ENCODE results near the gene ZNF230. TPM values are rescaled to one million over a fixed set of nuclear protein-coding genes. Genes with fewer than 3 reads are reported as not detected.
A peak's percentile ranks its signal among the peaks of the same experiment; 100 is the strongest.

The ZNF230 gene
- total RNA-seq, 1 donor from 2014 or later: 6.5 TPM

DNA sequence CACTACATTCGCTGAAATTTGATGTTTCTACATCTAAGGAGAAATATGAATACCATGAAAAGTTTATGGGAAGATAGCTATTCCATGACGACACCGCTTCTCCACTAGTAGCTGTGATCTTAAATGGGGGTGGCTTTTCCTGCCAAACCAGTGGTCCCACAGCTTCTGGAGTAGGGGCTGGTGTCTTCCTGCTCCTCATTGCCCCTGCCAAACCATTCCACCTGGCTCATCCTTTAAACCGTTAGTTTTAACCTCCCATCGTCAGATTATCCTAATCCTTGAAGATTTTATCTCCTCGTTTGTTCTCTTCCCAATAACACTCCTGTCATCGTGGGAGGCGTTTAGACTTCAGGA, 568 bp upstream of the ZNF230 start:
- no peak for DNase-seq (ENCODE audit: low read depth, low spot score)
- Mint-ChIP-seq H3K36me3 (ENCODE audit: low read depth) (peaks cover 34% of the 10 kb centered on the region), H3K4me3 (peak overlapping the region; percentile 99), H3K27me3 (ENCODE audit: low read depth) (no peaks in the 10 kb centered on the region), H3K4me1 (peaks cover 19% of the 10 kb centered on the region), H3K27ac (ENCODE audit: unreplicated experiment) (peak overlapping the region; percentile 97), H3K9me3 (peaks cover 18% of the 10 kb centered on the region)
- TF ChIP-seq, protein P1, sequence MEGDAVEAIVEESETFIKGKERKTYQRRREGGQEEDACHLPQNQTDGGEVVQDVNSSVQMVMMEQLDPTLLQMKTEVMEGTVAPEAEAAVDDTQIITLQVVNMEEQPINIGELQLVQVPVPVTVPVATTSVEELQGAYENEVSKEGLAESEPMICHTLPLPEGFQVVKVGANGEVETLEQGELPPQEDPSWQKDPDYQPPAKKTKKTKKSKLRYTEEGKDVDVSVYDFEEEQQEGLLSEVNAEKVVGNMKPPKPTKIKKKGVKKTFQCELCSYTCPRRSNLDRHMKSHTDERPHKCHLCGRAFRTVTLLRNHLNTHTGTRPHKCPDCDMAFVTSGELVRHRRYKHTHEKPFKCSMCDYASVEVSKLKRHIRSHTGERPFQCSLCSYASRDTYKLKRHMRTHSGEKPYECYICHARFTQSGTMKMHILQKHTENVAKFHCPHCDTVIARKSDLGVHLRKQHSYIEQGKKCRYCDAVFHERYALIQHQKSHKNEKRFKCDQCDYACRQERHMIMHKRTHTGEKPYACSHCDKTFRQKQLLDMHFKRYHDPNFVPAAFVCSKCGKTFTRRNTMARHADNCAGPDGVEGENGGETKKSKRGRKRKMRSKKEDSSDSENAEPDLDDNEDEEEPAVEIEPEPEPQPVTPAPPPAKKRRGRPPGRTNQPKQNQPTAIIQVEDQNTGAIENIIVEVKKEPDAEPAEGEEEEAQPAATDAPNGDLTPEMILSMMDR (conservative IDR thresholded peaks at IDR 0.05): no peak

GRCh38 chr19:44003461-44004009, 778 bp downstream of the ZNF230 start:
- no peak for DNase-seq (ENCODE audit: low read depth, low spot score)
- H3K27ac Mint-ChIP-seq (ENCODE audit: unreplicated experiment): no peak overlapping the region
- peak overlapping the region; percentile 99 for H3K4me3 Mint-ChIP-seq
- TF ChIP-seq, protein P1 (conservative IDR thresholded peaks at IDR 0.05): peak; percentile 26
- no peaks in the 10 kb centered on the region for H3K27me3 Mint-ChIP-seq (ENCODE audit: low read depth)
- peaks cover 37% of the 10 kb centered on the region for H3K36me3 Mint-ChIP-seq (ENCODE audit: low read depth)
- H3K4me1 Mint-ChIP-seq: peaks cover 19% of the 10 kb centered on the region
- peaks cover 23% of the 10 kb centered on the region for H3K9me3 Mint-ChIP-seq

- no peaks in the 10 kb centered on the region for H3K27me3 Mint-ChIP-seq (ENCODE audit: low read depth)
- DNase-seq (ENCODE audit: low read depth, low spot score): no peak
- peaks cover 19% of the 10 kb centered on the region for H3K4me1 Mint-ChIP-seq
- H3K9me3 Mint-ChIP-seq: peaks cover 32% of the 10 kb centered on the region
- TF ChIP-seq, protein P1 (conservative IDR thresholded peaks at IDR 0.05): no peak
- H3K4me3 Mint-ChIP-seq: no peak overlapping the region
- peaks cover 57% of the 10 kb centered on the region for H3K36me3 Mint-ChIP-seq (ENCODE audit: low read depth)
- no peak overlapping the region for H3K27ac Mint-ChIP-seq (ENCODE audit: unreplicated experiment)
Observed at GRCh38 chr19:44005973-44006372, 3.2 kb downstream of the ZNF230 start.

DNA sequence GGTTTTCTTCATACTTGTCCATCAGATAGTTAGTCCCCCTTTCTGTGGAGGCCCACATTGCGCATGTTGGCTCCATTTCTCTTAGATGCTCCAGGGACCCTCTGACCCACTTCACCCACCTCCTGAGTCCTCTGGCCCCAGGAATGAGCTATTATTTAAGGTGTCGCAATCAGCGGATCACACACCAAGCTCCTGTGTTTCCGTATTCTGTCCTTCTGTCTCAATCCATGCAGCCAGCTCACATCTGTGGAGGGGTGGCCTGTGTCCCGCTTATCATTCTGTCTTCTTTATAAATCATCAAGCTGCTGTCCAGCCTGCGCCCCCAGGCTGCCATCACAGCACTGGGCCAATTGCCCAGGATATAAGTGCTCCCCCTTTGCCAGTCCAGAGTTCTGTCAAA, 4.7 kb downstream of the ZNF230 start:
- H3K27me3 Mint-ChIP-seq (ENCODE audit: low read depth): no peaks in the 10 kb centered on the region
- peak overlapping the region; percentile 48 for H3K4me3 Mint-ChIP-seq
- peaks cover 12% of the 10 kb centered on the region for H3K4me1 Mint-ChIP-seq
- no peak overlapping the region for H3K27ac Mint-ChIP-seq (ENCODE audit: unreplicated experiment)
- DNase-seq (ENCODE audit: low read depth, low spot score): no peak
- TF ChIP-seq, protein P1 (conservative IDR thresholded peaks at IDR 0.05): no peak
- H3K9me3 Mint-ChIP-seq: peaks cover 35% of the 10 kb centered on the region
- peaks cover 68% of the 10 kb centered on the region for H3K36me3 Mint-ChIP-seq (ENCODE audit: low read depth)

- Mint-ChIP-seq H3K27me3 (ENCODE audit: low read depth) (no peaks in the 10 kb centered on the region), H3K4me3 (no peak overlapping the region), H3K27ac (ENCODE audit: unreplicated experiment) (no peak overlapping the region), H3K36me3 (ENCODE audit: low read depth) (peaks cover 74% of the 10 kb centered on the region), H3K4me1 (no peaks in the 10 kb centered on the region), H3K9me3 (peaks cover 47% of the 10 kb centered on the region)
- no peak for DNase-seq (ENCODE audit: low read depth, low spot score)
- TF ChIP-seq, protein P1 (conservative IDR thresholded peaks at IDR 0.05): no peak
Observed at GRCh38 chr19:44010468-44010867, 7.7 kb downstream of the ZNF230 start.
